OCI-LY3 (cell line): ENCODE results near the gene SIK3.
"Not testable (repeated sequence)": the region's sequence is repeated elsewhere in the genome, so short reads cannot be mapped to it uniquely, and the experiment has no call there.

Experiments
- H2AFZ ChIP-seq: fragments of 200-600, 300-600 bp; shearing (Covaris generic); 2 replicates; pipeline ENCODE4 v1.6.0; 2014; ENCODE audit warnings: antibody characterized with exemption, low read depth, low read length
- H3K27ac ChIP-seq: fragments of 200-600, 300-600 bp; sonication (generic); 2 replicates; pipeline ENCODE4 v1.5.1; 2014; ENCODE audit warnings: mild to moderate bottlenecking, low read length, moderate library complexity, mixed read lengths
- H3K27me3 ChIP-seq: fragments of 200-600, 300-600 bp; sonication (generic); 2 replicates; pipeline ENCODE4 v1.6.1; 2014; ENCODE audit warnings: low read depth, low read length, mixed read lengths
- H3K36me3 ChIP-seq: fragments of 200-600, 300-600 bp; sonication (generic); replicated peaks from 2 replicates; pipeline ENCODE3; 2014; ENCODE audit warnings: low read depth, low read length, mixed read lengths
- H3K4me1 ChIP-seq: fragments of 300-600, 200-600 bp; sonication (generic); 2 replicates; pipeline ENCODE4 v1.6.1; 2014; ENCODE audit warnings: low read length, mixed read lengths
- H3K4me2 ChIP-seq: fragments of 200-600, 300-600 bp; sonication (generic); 2 replicates; pipeline ENCODE4 v1.6.1; 2014; ENCODE audit warnings: low read length, mixed read lengths
- H3K4me3 ChIP-seq: fragments of 300-600, 200-600 bp; sonication (generic); 2 replicates; pipeline ENCODE4 v1.5.1; 2014; ENCODE audit warnings: antibody characterized with exemption, mild to moderate bottlenecking, low read length, moderate library complexity
- H3K79me2 ChIP-seq: fragments of 300-600, 200-600 bp; shearing (Covaris generic); 2 replicates; pipeline ENCODE4 v1.6.1; 2014; ENCODE audit warnings: mild to moderate bottlenecking, low read length, mixed read lengths
- H3K9ac ChIP-seq: fragments of 300-600, 200-600 bp; shearing (Covaris generic); 2 replicates; pipeline ENCODE4 v1.6.0; 2014; ENCODE audit warnings: mild to moderate bottlenecking, low read length, moderate library complexity
- H3K9me3 ChIP-seq: fragments of 200-600, 300-600 bp; shearing (Covaris generic); 2 replicates; pipeline ENCODE4 v1.6.1; 2014; ENCODE audit warnings: low read length, mixed read lengths; ENCODE audit not compliant: insufficient read depth
- H4K20me1 ChIP-seq: fragments of 200-600, 300-600 bp; sonication (generic); 2 replicates; pipeline ENCODE4 v1.6.1; 2016; ENCODE audit warnings: low read length, mixed read lengths; ENCODE audit not compliant: insufficient read depth
- CTCF ChIP-seq: fragments of 200-600, 300-600 bp; sonication (generic); IDR thresholded peaks from 2 replicates; pipeline ENCODE4 v1.5.1; 2014; ENCODE audit warnings: antibody characterized with exemption, low read length, low read depth
- EZH2phosphoT487 ChIP-seq: fragments of 200-600 bp; shearing (Covaris generic); IDR thresholded peaks from 2 replicates; pipeline ENCODE4 v1.6.1; 2018; ENCODE audit warnings: antibody characterized with exemption, mixed run types, low read depth

SIK3 gene

GRCh38 chr11:116835042-116835772 lies 263.0 kb downstream of the SIK3 start:
- TF ChIP-seq EZH2phosphoT487 (no peak), CTCF (no peak)
- Histone ChIP-seq H3K4me3 (peak overlapping the region; percentile 81), H3K27ac (peak overlapping the region; percentile 20; the same call in 1 of the 2 replicates), H3K9ac (peak overlapping the region; percentile 83), H3K4me1 (peaks cover 7% of the 10 kb centered on the region; the same call in 1 of the 2 replicates), H4K20me1 (no peaks in the 10 kb centered on the region), H3K36me3 (no peaks in the 10 kb centered on the region), H3K79me2 (no peaks in the 10 kb centered on the region), H3K27me3 (no peaks in the 10 kb centered on the region), H3K4me2 (peak overlapping the region; percentile 85), H2AFZ (peak overlapping the region; percentile 73), H3K9me3 (no peaks in the 10 kb centered on the region)

DNA sequence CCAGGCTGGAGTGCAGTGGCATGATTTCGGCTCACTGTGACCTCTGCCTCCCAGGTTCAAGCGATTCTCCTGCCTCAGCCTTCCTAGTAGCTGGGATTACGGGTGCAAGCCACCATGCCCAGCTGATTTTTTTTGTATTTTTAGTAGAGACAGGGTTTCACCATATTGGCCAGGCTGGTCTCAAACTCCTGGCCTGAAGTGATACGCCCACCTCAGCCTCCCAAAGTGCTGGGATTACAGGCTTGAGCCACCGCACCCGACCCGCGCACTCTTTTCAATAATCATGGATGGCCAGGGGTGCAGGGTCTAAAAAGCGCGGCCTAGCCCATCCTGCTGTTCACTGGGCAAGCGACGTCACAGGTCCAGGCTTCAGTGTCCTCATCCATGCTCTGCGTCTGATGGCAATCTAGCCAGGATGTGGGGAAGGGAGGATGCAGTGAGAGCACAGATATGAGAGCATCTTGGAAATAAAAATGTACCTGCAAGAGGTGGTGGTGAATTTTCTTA lies 263.6 kb downstream of the SIK3 start:
- H2AFZ ChIP-seq, H4K20me1 ChIP-seq, H3K27ac ChIP-seq, H3K27me3 ChIP-seq, H3K9me3 ChIP-seq, H3K79me2 ChIP-seq, H3K36me3 ChIP-seq, H3K9ac ChIP-seq, H3K4me1 ChIP-seq: not testable (repeated sequence)
- H3K4me3 ChIP-seq, result peak overlapping the region; percentile 81
- peak overlapping the region; percentile 85 for H3K4me2 ChIP-seq

- Histone ChIP-seq H3K9me3 (no peaks in the 10 kb centered on the region), H4K20me1 (no peaks in the 10 kb centered on the region), H3K4me2 (no peak overlapping the region), H3K27ac (no peak overlapping the region), H3K27me3 (no peaks in the 10 kb centered on the region), H3K9ac (no peak overlapping the region), H3K4me1 (peaks cover 7% of the 10 kb centered on the region; the same call in 1 of the 2 replicates), H3K79me2 (no peaks in the 10 kb centered on the region), H3K4me3 (no peak overlapping the region), H2AFZ (no peak overlapping the region), H3K36me3 (no peaks in the 10 kb centered on the region)
- no peak for TF ChIP-seq EZH2phosphoT487
- no peak for TF ChIP-seq CTCF
Observed at GRCh38 chr11:116833816-116834534, 264.3 kb downstream of the SIK3 start.

GRCh38 chr11:116833491-116833815 lies 264.8 kb downstream of the SIK3 start:
- no peak overlapping the region for H3K9ac ChIP-seq
- H3K79me2 ChIP-seq, result no peaks in the 10 kb centered on the region
- no peak for TF ChIP-seq EZH2phosphoT487
- no peak for TF ChIP-seq CTCF
- no peak overlapping the region for H3K4me2 ChIP-seq
- no peaks in the 10 kb centered on the region for H3K9me3 ChIP-seq
- no peaks in the 10 kb centered on the region for H3K27me3 ChIP-seq
- H2AFZ ChIP-seq, result no peak overlapping the region
- H4K20me1 ChIP-seq, result no peaks in the 10 kb centered on the region
- H3K4me1 ChIP-seq, result peaks cover 7% of the 10 kb centered on the region; the same call in 1 of the 2 replicates
- no peaks in the 10 kb centered on the region for H3K36me3 ChIP-seq
- H3K27ac ChIP-seq, result no peak overlapping the region
- H3K4me3 ChIP-seq, result no peak overlapping the region
